ENCODE results near the gene TRAPPC4. TPM values are rescaled to one million over a fixed set of nuclear protein-coding genes. Genes with fewer than 3 reads are reported as not detected.
A peak's percentile ranks its signal among the peaks of the same experiment; 100 is the strongest.

Gene TRAPPC4
- total RNA-seq, 3 donors from 2014 or later, result 52.6 to 63.7 (median 60.0) TPM

DNA sequence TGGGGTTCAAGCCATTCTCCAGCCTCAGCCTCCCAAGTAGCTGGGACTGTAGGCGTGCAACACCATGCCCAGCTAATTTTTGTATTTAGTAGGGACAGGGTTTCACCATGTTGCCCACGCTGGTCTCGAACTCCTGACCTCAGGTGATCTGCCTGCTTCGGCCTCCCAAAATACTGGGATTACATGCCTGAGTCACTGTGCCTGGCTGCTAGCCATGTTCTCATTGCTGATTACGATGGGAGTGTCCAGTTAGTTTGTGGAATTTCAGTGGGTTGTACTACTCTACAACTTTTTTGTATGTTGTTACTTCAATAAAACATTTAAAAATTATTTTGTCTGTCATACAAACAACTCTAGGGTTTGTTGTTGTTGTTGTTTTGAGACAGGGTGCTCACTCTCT lies 44.2 kb downstream of the TRAPPC4 start:
- TF ChIP-seq POLR2AphosphoS5 (IDR thresholded peaks at IDR 0.05) (no peak), CTCF (IDR thresholded peaks at IDR 0.05) (no peak), POLR2A (IDR thresholded peaks at IDR 0.05) (no peak)
- Histone ChIP-seq H3K9me3 (no peaks in the 10 kb centered on the region), H3K27me3 (no peaks in the 10 kb centered on the region), H3K4me1 (peaks cover 0 to 5% of the 10 kb centered on the region in 2 donors), H3K27ac (no peak overlapping the region), H3K36me3 (no peaks in the 10 kb centered on the region), H3K4me3 (no peak overlapping the region)
- intact Hi-C loops (cut with DNase I; ENCODE audit: low total_unique reads), result no loop called here
- no peak for DNase-seq (ENCODE audit: low spot score in 2 of 2)

GRCh38 chr11:119065369-119065768 lies 46.8 kb downstream of the TRAPPC4 start:
- H3K9me3 ChIP-seq, result no peaks in the 10 kb centered on the region
- H3K4me1 ChIP-seq, result no peaks in the 10 kb centered on the region
- no peak overlapping the region for H3K4me3 ChIP-seq
- TF ChIP-seq CTCF (IDR thresholded peaks at IDR 0.05) (no peak), POLR2AphosphoS5 (IDR thresholded peaks at IDR 0.05) (no peak), POLR2A (IDR thresholded peaks at IDR 0.05) (no peak)
- intact Hi-C loops (cut with DNase I; ENCODE audit: low total_unique reads), result no loop called here
- no peak for DNase-seq (ENCODE audit: low spot score in 2 of 2)
- H3K36me3 ChIP-seq, result no peaks in the 10 kb centered on the region
- no peaks in the 10 kb centered on the region for H3K27me3 ChIP-seq
- no peak overlapping the region for H3K27ac ChIP-seq

- intact Hi-C loops (cut with DNase I; ENCODE audit: low total_unique reads), result no loop called here
- H3K9me3 ChIP-seq, result no peaks in the 10 kb centered on the region
- peak within 1 kb of the TSS; percentile 71 to 92 (median 91) for H3K4me3 ChIP-seq
- H3K27me3 ChIP-seq, result no peaks in the 10 kb centered on the region
- no peaks in the 10 kb centered on the region for H3K4me1 ChIP-seq
- TF ChIP-seq POLR2AphosphoS5 (IDR thresholded peaks at IDR 0.05) (peak; percentile 78 to 90 (median 90)), CTCF (IDR thresholded peaks at IDR 0.05) (no peak), POLR2A (IDR thresholded peaks at IDR 0.05) (peak; percentile 35)
- no peaks in the 10 kb centered on the region for H3K36me3 ChIP-seq
- DNase-seq (ENCODE audit: low spot score in 2 of 2), result peak; percentile 97 to 98
- H3K27ac ChIP-seq, result peak within 1 kb of the TSS; percentile 91
These were observed 49.0 kb downstream of the TRAPPC4 start, which contains the start of gene VPS11 for GRCh38 chr11:119067371-119068222. VPS11 (plus strand) TSS chr11:119067818; CDS start chr11:119067824, 6 bp downstream.

Other genes starting within 250 kb of the TRAPPC4 start
- gene DDX6, start 227.6 kb upstream of the TRAPPC4 start, total RNA-seq, result 100 to 1,000 TPM in 2 of 3 donors, 10 to 100 TPM in 1; 82.6 to 136 (median 125) TPM
- gene CXCR5, start 134.9 kb upstream of the TRAPPC4 start, total RNA-seq, result not detected
- gene BCL9L, start 92.8 kb upstream of the TRAPPC4 start, total RNA-seq, result 10 to 100 TPM; 13.2 to 15.4 (median 13.3) TPM
- not detected for gene UPK2, start 62.5 kb upstream of the TRAPPC4 start, total RNA-seq
- gene FOXR1, start 47.0 kb upstream of the TRAPPC4 start, total RNA-seq, result not detected
- 10 to 100 TPM; 42.9 to 75.4 (median 71.1) TPM for gene CENATAC, start 20.6 kb upstream of the TRAPPC4 start, total RNA-seq
- 1,000 to 10,000 TPM; 1,984 to 3,403 (median 2,926) TPM for gene RPS25, start 423 bp upstream of the TRAPPC4 start, total RNA-seq
- 10 to 100 TPM; 21.8 to 25.9 (median 25.3) TPM for gene SLC37A4, start 12.1 kb downstream of the TRAPPC4 start, total RNA-seq
- gene HYOU1, start 38.4 kb downstream of the TRAPPC4 start, total RNA-seq, result 10 to 100 TPM; 37.0 to 73.7 (median 57.5) TPM
- gene VPS11, start 49.1 kb downstream of the TRAPPC4 start, total RNA-seq, result 10 to 100 TPM; 38.0 to 53.9 (median 46.6) TPM
- 10 to 100 TPM in 1 of 3 donors, 1 to 10 TPM in 2; 5.6 to 21.6 (median 8.9) TPM for gene HMBS, start 66.1 kb downstream of the TRAPPC4 start, total RNA-seq
- 10 to 100 TPM; 18.4 to 32.5 (median 27.2) TPM for gene DPAGT1, start 83.1 kb downstream of the TRAPPC4 start, total RNA-seq
- gene C2CD2L, start 88.6 kb downstream of the TRAPPC4 start, total RNA-seq, result 1 to 10 TPM; 5.1 to 6.9 (median 6.3) TPM
- 10 to 100 TPM; 17.9 to 29.6 (median 29.2) TPM for gene HINFP, start 102.8 kb downstream of the TRAPPC4 start, total RNA-seq
- gene ABCG4, start 130.3 kb downstream of the TRAPPC4 start, total RNA-seq, result under 1 TPM in 1 of 3 donors, not detected in 2; 0.16 TPM
- gene NLRX1, start 150.0 kb downstream of the TRAPPC4 start, total RNA-seq, result 10 to 100 TPM; 11.5 to 16.1 (median 13.3) TPM
- 1 to 10 TPM in 2 of 3 donors, under 1 TPM in 1; 0.32 to 2.6 (median 1.2) TPM for gene NHERF4, start 166.7 kb downstream of the TRAPPC4 start, total RNA-seq
- 10 to 100 TPM; 13.1 to 17.0 (median 14.3) TPM for gene CBL, start 187.6 kb downstream of the TRAPPC4 start, total RNA-seq